Skeletal muscle tissue (tissue), 4 donors: ENCODE data around the gene TEX48. TPM values are rescaled to one million over a fixed set of nuclear protein-coding genes. Genes with fewer than 3 reads are reported as not detected.

Experiments
- H3K27ac ChIP-seq: one replicate; pipeline ENCODE4 v1.7.0; 2013; ENCODE audit warnings: mild to moderate bottlenecking, low read depth, low read length, inconsistent platforms
- H3K27me3 ChIP-seq, 3 donors: one replicate each; pipeline ENCODE4 v1.7.0; 2013; ENCODE audit warnings: low read length in 3 of 3; ENCODE audit not compliant: control insufficient read depth in 3 of 3, insufficient read depth in 3 of 3
- H3K36me3 ChIP-seq, 3 donors: one replicate each; pipeline ENCODE4 v1.7.0; 2013; ENCODE audit warnings: low read length in 3 of 3; ENCODE audit not compliant: control insufficient read depth in 3 of 3, insufficient read depth in 3 of 3
- H3K4me1 ChIP-seq, 3 donors: one replicate each; pipeline ENCODE4 v1.7.0; 2013; ENCODE audit warnings: low read length in 3 of 3, mild to moderate bottlenecking in 3 of 3; ENCODE audit not compliant: control insufficient read depth in 3 of 3, insufficient read depth in 3 of 3
- H3K4me3 ChIP-seq, 3 donors: one replicate each; pipeline ENCODE4 v1.7.0; 2013; ENCODE audit warnings: low read length in 3 of 3
- H3K9ac ChIP-seq, 3 donors: one replicate each; pipeline ENCODE4 v1.7.0; 2013; ENCODE audit warnings: low read length in 3 of 3, mild to moderate bottlenecking in 3 of 3, moderate library complexity in 2 of 3, low read depth in 1 of 3
- H3K9me3 ChIP-seq, 3 donors: one replicate each; pipeline ENCODE4 v1.7.0; 2013; ENCODE audit warnings: low read length in 3 of 3; ENCODE audit not compliant: control insufficient read depth in 3 of 3
- total RNA-seq: library from RNA; depleted of rRNA; stranded (reverse); fragments of >200 nt; gene quantifications from one replicate; pipeline ENCODE4 v1.2.3, GENCODE V29; 2014
- donor health status: Osteomylitis.

TEX48 gene
- total RNA-seq, 1 donor from 2014 or later: not detected

- Histone ChIP-seq H3K4me1 (no peaks in the 10 kb centered on the region), H3K9me3 (no peaks in the 10 kb centered on the region), H3K9ac (no peak overlapping the region), H3K27ac (no peak overlapping the region), H3K36me3 (no peaks in the 10 kb centered on the region), H3K27me3 (no peaks in the 10 kb centered on the region), H3K4me3 (no peak overlapping the region)
These were observed 4.0 kb upstream of the TEX48 start for GRCh38 chr9:114685951-114686350.

DNA sequence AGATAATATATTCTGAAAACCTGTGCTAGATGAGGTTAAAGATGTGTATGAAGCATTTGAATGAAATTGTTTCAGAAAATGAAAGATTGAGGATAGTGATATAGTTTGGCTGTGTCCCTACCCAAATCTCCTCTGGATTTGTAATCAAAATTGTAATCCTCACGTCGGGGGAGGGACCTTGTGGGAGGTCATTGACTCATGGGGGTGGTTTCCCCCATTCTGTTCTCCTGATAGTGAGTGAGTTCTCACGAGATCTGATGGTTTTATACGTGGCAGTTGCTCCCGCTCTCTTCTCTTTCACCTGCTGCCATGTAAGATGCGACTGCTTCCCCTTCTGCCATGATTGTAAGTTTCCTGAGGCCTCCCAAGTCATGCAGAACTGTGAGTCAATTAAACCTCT lies 2.0 kb upstream of the TEX48 start:
- no peak overlapping the region for H3K4me3 ChIP-seq
- H3K9me3 ChIP-seq: no peaks in the 10 kb centered on the region
- peaks cover 0 to 4% (median 0%) of the 10 kb centered on the region in 3 donors for H3K27me3 ChIP-seq
- no peaks in the 10 kb centered on the region for H3K4me1 ChIP-seq
- H3K9ac ChIP-seq: no peak overlapping the region
- H3K27ac ChIP-seq: no peak overlapping the region
- no peaks in the 10 kb centered on the region for H3K36me3 ChIP-seq

DNA sequence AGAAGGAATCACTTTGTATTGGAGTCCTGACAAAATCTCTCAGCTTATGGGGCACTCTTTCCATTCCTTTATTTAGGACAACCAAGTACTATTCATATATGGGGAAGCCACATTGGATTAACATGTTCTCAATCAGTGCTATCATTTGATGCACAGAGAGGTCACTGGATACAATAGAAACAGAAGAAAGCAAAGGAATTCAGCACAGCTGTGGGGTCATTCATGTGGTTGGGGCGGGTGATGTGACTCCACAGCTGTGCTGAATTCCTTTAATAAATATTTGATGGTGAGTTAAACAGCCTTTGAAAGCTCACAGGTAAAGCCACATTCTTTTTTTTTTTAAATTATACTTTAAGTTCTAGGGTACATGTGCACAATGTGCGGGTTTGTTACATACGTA lies 854 bp upstream of the TEX48 start:
- Histone ChIP-seq H3K4me1 (no peaks in the 10 kb centered on the region), H3K27ac (no peak overlapping the region)

DNA sequence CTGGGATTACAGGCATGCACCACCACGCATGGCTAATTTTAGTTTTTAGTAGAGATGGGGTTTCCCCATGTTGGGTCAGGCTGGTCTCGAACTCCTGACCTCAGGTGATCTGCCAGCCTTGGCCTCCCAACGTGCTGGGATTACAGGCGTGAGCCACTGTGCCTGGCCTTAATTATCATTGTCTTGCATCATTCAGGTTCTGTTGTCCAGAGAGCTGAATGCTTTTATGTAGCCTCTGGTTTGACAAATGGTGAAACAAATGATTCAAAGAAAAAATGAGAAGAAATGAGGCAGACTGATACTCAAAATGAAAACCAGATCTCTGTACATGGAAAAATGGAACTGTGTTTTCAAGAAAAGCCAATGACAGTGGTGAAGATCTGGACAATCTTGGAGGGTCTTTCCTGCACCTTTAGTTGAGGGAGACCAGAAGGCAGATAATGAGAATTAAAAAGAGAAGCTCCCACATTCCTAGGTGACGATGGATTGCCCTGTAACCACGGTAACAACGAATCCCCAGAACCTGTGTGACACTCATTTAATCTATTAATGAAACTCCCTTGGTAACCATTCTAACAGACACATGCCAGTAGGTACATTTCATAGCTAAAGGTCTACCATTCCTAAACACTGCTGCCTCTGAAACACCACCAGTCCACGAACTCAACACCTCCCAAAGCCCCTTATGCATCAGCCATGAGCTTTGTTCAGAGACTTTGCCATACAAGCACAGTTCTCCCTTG lies 1.6 kb downstream of the TEX48 start:
- peaks cover 0 to 9% (median 0%) of the 10 kb centered on the region in 3 donors for H3K27me3 ChIP-seq
- no peak overlapping the region for H3K9ac ChIP-seq
- H3K4me1 ChIP-seq: no peaks in the 10 kb centered on the region
- no peaks in the 10 kb centered on the region for H3K36me3 ChIP-seq
- no peak overlapping the region for H3K4me3 ChIP-seq
- no peaks in the 10 kb centered on the region for H3K9me3 ChIP-seq
- H3K27ac ChIP-seq: no peak overlapping the region

More for the DNA sequence above, 854 bp upstream of the TEX48 start:
- peaks cover 0 to 4% (median 0%) of the 10 kb centered on the region in 3 donors for H3K27me3 ChIP-seq
- no peak overlapping the region for H3K9ac ChIP-seq
- H3K36me3 ChIP-seq: no peaks in the 10 kb centered on the region
- H3K4me3 ChIP-seq: no peak overlapping the region
- H3K9me3 ChIP-seq: no peaks in the 10 kb centered on the region

- Histone ChIP-seq H3K9me3 (no peaks in the 10 kb centered on the region), H3K9ac (no peak overlapping the region), H3K36me3 (no peaks in the 10 kb centered on the region), H3K27ac (no peak overlapping the region), H3K27me3 (peaks cover 0 to 9% (median 0%) of the 10 kb centered on the region in 3 donors), H3K4me1 (no peaks in the 10 kb centered on the region), H3K4me3 (no peak overlapping the region)
These were observed 3.2 kb downstream of the TEX48 start for GRCh38 chr9:114678795-114679194.

GRCh38 chr9:114678130-114678529 lies 3.9 kb downstream of the TEX48 start:
- no peaks in the 10 kb centered on the region for H3K4me1 ChIP-seq
- no peak overlapping the region for H3K4me3 ChIP-seq
- no peak overlapping the region for H3K27ac ChIP-seq
- H3K36me3 ChIP-seq: no peaks in the 10 kb centered on the region
- H3K9ac ChIP-seq: no peak overlapping the region
- no peaks in the 10 kb centered on the region for H3K9me3 ChIP-seq
- peaks cover 0 to 9% (median 0%) of the 10 kb centered on the region in 3 donors for H3K27me3 ChIP-seq

GRCh38 chr9:114677418-114677817 lies 4.6 kb downstream of the TEX48 start:
- H3K4me3 ChIP-seq: no peak overlapping the region
- no peak overlapping the region for H3K9ac ChIP-seq
- no peaks in the 10 kb centered on the region for H3K36me3 ChIP-seq
- no peaks in the 10 kb centered on the region for H3K4me1 ChIP-seq
- H3K9me3 ChIP-seq: no peaks in the 10 kb centered on the region
- no peak overlapping the region for H3K27ac ChIP-seq
- H3K27me3 ChIP-seq: peaks cover 0 to 9% (median 0%) of the 10 kb centered on the region in 3 donors

- no peaks in the 10 kb centered on the region for H3K36me3 ChIP-seq
- no peaks in the 10 kb centered on the region for H3K9me3 ChIP-seq
- no peak overlapping the region for H3K27ac ChIP-seq
- H3K4me3 ChIP-seq: no peak overlapping the region
- no peak overlapping the region for H3K9ac ChIP-seq
- H3K27me3 ChIP-seq: peaks cover 0 to 9% (median 0%) of the 10 kb centered on the region in 3 donors
- H3K4me1 ChIP-seq: no peaks in the 10 kb centered on the region
These were observed 5.1 kb downstream of the TEX48 start for GRCh38 chr9:114676901-114677300.

DNA sequence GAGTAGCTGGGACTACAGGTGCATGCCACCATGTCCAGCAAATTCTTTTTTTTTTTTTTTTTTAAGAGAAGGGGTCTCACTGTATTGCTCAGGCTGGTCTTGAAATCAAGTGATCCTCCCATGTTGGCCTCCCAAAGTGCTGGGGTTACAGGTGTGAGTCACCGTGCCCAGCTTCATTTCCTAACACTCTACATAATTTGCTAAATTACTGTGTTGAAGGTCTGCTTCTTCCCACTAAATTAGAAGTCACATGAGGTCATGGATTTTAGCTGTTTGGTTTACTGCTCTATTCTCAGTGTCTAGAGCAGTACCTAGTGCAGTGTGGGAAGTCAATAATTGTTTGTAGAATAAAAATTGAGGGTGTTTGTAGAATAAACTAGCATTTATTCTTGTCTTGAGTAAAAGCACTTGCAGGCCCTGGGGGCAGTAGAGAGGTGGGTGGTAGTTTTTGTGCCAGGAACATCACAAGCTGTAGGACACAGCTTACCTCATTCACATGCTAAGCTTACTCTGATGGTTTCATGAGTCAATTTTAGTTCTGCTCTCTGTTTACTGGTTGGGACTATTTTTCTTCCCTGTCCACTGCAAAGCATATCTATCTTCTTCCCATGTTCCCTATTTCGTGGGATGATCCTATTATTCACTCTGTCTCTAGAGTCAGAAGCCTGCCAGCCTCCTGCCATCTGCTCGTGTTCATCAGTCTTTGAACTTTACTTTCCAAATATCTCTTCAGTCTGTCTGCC lies 7.0 kb downstream of the TEX48 start:
- Histone ChIP-seq H3K4me1 (no peaks in the 10 kb centered on the region), H3K36me3 (no peaks in the 10 kb centered on the region), H3K4me3 (no peak overlapping the region), H3K27ac (no peak overlapping the region), H3K9ac (no peak overlapping the region), H3K27me3 (peaks cover 0 to 5% (median 0%) of the 10 kb centered on the region in 3 donors), H3K9me3 (no peaks in the 10 kb centered on the region)

GRCh38 chr9:114674076-114674797 lies 7.8 kb downstream of the TEX48 start:
- Histone ChIP-seq H3K9ac (no peak overlapping the region), H3K4me3 (no peak overlapping the region), H3K36me3 (no peaks in the 10 kb centered on the region), H3K4me1 (no peaks in the 10 kb centered on the region), H3K9me3 (no peaks in the 10 kb centered on the region), H3K27ac (no peak overlapping the region), H3K27me3 (peaks cover 0 to 5% (median 0%) of the 10 kb centered on the region in 3 donors)
